Measurements from ENCODE around the gene LARP6. TPM values are rescaled to one million over a fixed set of nuclear protein-coding genes. Genes with fewer than 3 reads are reported as not detected.
"Not testable (repeated sequence)": the region's sequence is repeated elsewhere in the genome, so short reads cannot be mapped to it uniquely, and the experiment has no call there.

LARP6 gene
- total RNA-seq, 1 donor from 2014 or later, result 21.6 TPM

- no peaks in the 10 kb centered on the region for H3K4me1 Mint-ChIP-seq (ENCODE audit: low read depth, unreplicated experiment)
- DNase-seq, result no peak
- TF ChIP-seq CTCF (IDR thresholded peaks at IDR 0.05; ENCODE audit: partially characterized antibody, unreplicated experiment), result no peak
- peaks cover 7% of the 10 kb centered on the region for H3K27me3 Mint-ChIP-seq (ENCODE audit: unreplicated experiment)
- H3K27ac Mint-ChIP-seq (ENCODE audit: unreplicated experiment), result no peak overlapping the region
- peaks cover 2% of the 10 kb centered on the region for H3K9me3 Mint-ChIP-seq (ENCODE audit: unreplicated experiment)
- no peaks in the 10 kb centered on the region for H3K36me3 Mint-ChIP-seq (ENCODE audit: unreplicated experiment)
- H3K4me3 Mint-ChIP-seq (ENCODE audit: unreplicated experiment), result no peak overlapping the region
These were observed 41.1 kb downstream of the LARP6 start for GRCh38 chr15:70812827-70813364.

GRCh38 chr15:70810916-70811578 is 42.9 kb downstream of the LARP6 start:
- Mint-ChIP-seq H3K4me3 (ENCODE audit: unreplicated experiment) (no peak overlapping the region), H3K4me1 (ENCODE audit: low read depth, unreplicated experiment) (no peaks in the 10 kb centered on the region), H3K27ac (ENCODE audit: unreplicated experiment) (no peak overlapping the region), H3K27me3 (ENCODE audit: unreplicated experiment) (peaks cover 7% of the 10 kb centered on the region), H3K9me3 (ENCODE audit: unreplicated experiment) (peaks cover 2% of the 10 kb centered on the region), H3K36me3 (ENCODE audit: unreplicated experiment) (no peaks in the 10 kb centered on the region)
- no peak for TF ChIP-seq CTCF (IDR thresholded peaks at IDR 0.05; ENCODE audit: partially characterized antibody, unreplicated experiment)
- DNase-seq, result no peak

- no peak for TF ChIP-seq CTCF (IDR thresholded peaks at IDR 0.05; ENCODE audit: partially characterized antibody, unreplicated experiment)
- Mint-ChIP-seq H3K36me3 (ENCODE audit: unreplicated experiment) (no peaks in the 10 kb centered on the region), H3K27ac (ENCODE audit: unreplicated experiment) (no peak overlapping the region), H3K9me3 (ENCODE audit: unreplicated experiment) (no peaks in the 10 kb centered on the region), H3K4me3 (ENCODE audit: unreplicated experiment) (no peak overlapping the region), H3K4me1 (ENCODE audit: low read depth, unreplicated experiment) (peaks cover 4% of the 10 kb centered on the region), H3K27me3 (ENCODE audit: unreplicated experiment) (peaks cover 5% of the 10 kb centered on the region)
- no peak for DNase-seq
These were observed 46.8 kb downstream of the LARP6 start for GRCh38 chr15:70806992-70807712.

- H3K27ac Mint-ChIP-seq (ENCODE audit: unreplicated experiment); H3K27me3 Mint-ChIP-seq (ENCODE audit: unreplicated experiment); H3K4me3 Mint-ChIP-seq (ENCODE audit: unreplicated experiment); H3K9me3 Mint-ChIP-seq (ENCODE audit: unreplicated experiment); H3K4me1 Mint-ChIP-seq (ENCODE audit: low read depth, unreplicated experiment); DNase-seq; H3K36me3 Mint-ChIP-seq (ENCODE audit: unreplicated experiment): not testable (repeated sequence)
These were observed 49.6 kb downstream of the LARP6 start for GRCh38 chr15:70804388-70804787.

GRCh38 chr15:70802629-70803028 is 51.3 kb downstream of the LARP6 start:
- no peak for TF ChIP-seq CTCF (IDR thresholded peaks at IDR 0.05; ENCODE audit: partially characterized antibody, unreplicated experiment)
- H3K27me3 Mint-ChIP-seq (ENCODE audit: unreplicated experiment), result no peaks in the 10 kb centered on the region
- H3K27ac Mint-ChIP-seq (ENCODE audit: unreplicated experiment), result no peak overlapping the region
- no peaks in the 10 kb centered on the region for H3K9me3 Mint-ChIP-seq (ENCODE audit: unreplicated experiment)
- H3K4me3 Mint-ChIP-seq (ENCODE audit: unreplicated experiment), result peak overlapping the region; percentile 2
- H3K36me3 Mint-ChIP-seq (ENCODE audit: unreplicated experiment), result no peaks in the 10 kb centered on the region
- DNase-seq, result peak; percentile 24
- peaks cover 4% of the 10 kb centered on the region for H3K4me1 Mint-ChIP-seq (ENCODE audit: low read depth, unreplicated experiment)
